WERI-Rb-1 (cell line): ENCODE data around the gene BACH2.

Experiments
- DNase-seq: peaks from one replicate; pipeline ENCODE4 v3.0.0-alpha.2; 2020
- H3K27ac ChIP-seq: fragments of 250-450 bp; sonication (Bioruptor Pico); 2 replicates; pipeline ENCODE4 v1.5.1; 2020; ENCODE audit warnings: mild to moderate bottlenecking, moderate library complexity
- H3K27me3 ChIP-seq: fragments of 250-450 bp; sonication (Bioruptor Pico); 2 replicates; pipeline ENCODE4 v1.5.1; 2021; ENCODE audit warnings: mild to moderate bottlenecking, low read depth, moderate library complexity; ENCODE audit not compliant: insufficient read depth, severe bottlenecking
- H3K36me3 ChIP-seq: fragments of 250-450 bp; sonication (Bioruptor Pico); 2 replicates; pipeline ENCODE4 v1.5.1; 2020; ENCODE audit warnings: mild to moderate bottlenecking, moderate library complexity
- H3K4me3 ChIP-seq: 2 replicates; pipeline ENCODE4 v1.5.1; 2011; ENCODE audit warnings: low read depth, mild to moderate bottlenecking, control low read depth, low read length
- H3K9me3 ChIP-seq: fragments of 250-450 bp; sonication (Bioruptor Pico); 2 replicates; pipeline ENCODE4 v1.5.1; 2021; ENCODE audit warnings: mild to moderate bottlenecking, moderate library complexity; ENCODE audit not compliant: severe bottlenecking
- TF ChIP-seq, protein P1 (sequence below): IDR thresholded peaks from 2 replicates; pipeline ENCODE4 v1.5.1; 2011; ENCODE audit warnings: low read depth, mild to moderate bottlenecking, control low read depth, inconsistent platforms, low read length

BACH2 gene

GRCh38 chr6:90098001-90098531 lies 198.6 kb downstream of the BACH2 start:
- Histone ChIP-seq H3K27ac (no peak overlapping the region), H3K9me3 (no peaks in the 10 kb centered on the region), H3K36me3 (no peaks in the 10 kb centered on the region), H3K4me3 (no peak overlapping the region), H3K27me3 (no peaks in the 10 kb centered on the region)
- TF ChIP-seq, protein P1, sequence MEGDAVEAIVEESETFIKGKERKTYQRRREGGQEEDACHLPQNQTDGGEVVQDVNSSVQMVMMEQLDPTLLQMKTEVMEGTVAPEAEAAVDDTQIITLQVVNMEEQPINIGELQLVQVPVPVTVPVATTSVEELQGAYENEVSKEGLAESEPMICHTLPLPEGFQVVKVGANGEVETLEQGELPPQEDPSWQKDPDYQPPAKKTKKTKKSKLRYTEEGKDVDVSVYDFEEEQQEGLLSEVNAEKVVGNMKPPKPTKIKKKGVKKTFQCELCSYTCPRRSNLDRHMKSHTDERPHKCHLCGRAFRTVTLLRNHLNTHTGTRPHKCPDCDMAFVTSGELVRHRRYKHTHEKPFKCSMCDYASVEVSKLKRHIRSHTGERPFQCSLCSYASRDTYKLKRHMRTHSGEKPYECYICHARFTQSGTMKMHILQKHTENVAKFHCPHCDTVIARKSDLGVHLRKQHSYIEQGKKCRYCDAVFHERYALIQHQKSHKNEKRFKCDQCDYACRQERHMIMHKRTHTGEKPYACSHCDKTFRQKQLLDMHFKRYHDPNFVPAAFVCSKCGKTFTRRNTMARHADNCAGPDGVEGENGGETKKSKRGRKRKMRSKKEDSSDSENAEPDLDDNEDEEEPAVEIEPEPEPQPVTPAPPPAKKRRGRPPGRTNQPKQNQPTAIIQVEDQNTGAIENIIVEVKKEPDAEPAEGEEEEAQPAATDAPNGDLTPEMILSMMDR: 0 out of 2 replicates have a peak, but pooled peaks have one; percentile 11
- DNase-seq: no peak

GRCh38 chr6:90097356-90097755 lies 199.3 kb downstream of the BACH2 start:
- H3K27ac ChIP-seq: no peak overlapping the region

GRCh38 chr6:90096818-90097217 lies 199.8 kb downstream of the BACH2 start:
- TF ChIP-seq, protein P1: no peak
- DNase-seq: no peak

More at GRCh38 chr6:90097356-90097755, 199.3 kb downstream of the BACH2 start:
- Histone ChIP-seq H3K4me3 (no peak overlapping the region), H3K36me3 (no peaks in the 10 kb centered on the region), H3K9me3 (no peaks in the 10 kb centered on the region), H3K27me3 (no peaks in the 10 kb centered on the region)
- DNase-seq: no peak
- TF ChIP-seq, protein P1: no peak

DNA sequence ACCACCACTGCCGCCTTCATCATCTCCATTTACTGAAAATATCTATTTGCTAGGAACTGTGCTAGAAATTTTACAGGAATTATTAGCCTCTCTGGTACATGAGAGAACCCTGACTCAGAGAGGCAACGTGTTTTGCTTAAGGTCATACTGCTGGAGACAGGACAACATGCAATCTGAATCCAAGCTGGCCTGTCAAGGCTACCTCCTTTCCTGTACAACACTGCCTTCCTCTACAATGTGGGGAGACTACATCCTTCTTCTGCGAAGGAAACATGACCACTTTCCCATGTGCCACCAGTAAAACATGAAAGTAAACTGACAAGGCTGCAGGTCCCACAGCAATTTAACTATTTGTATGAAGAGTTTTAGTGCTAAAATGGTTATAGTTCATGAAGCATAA lies 200.9 kb downstream of the BACH2 start:
- TF ChIP-seq, protein P1: no peak
- no peak overlapping the region for H3K4me3 ChIP-seq
- H3K36me3 ChIP-seq: no peaks in the 10 kb centered on the region
- DNase-seq: no peak
- H3K27ac ChIP-seq: no peak overlapping the region
- no peaks in the 10 kb centered on the region for H3K27me3 ChIP-seq
- no peaks in the 10 kb centered on the region for H3K9me3 ChIP-seq

More at GRCh38 chr6:90096818-90097217, 199.8 kb downstream of the BACH2 start:
- H3K27me3 ChIP-seq: no peaks in the 10 kb centered on the region
- no peaks in the 10 kb centered on the region for H3K36me3 ChIP-seq
- H3K9me3 ChIP-seq: no peaks in the 10 kb centered on the region
- no peak overlapping the region for H3K4me3 ChIP-seq
- no peak overlapping the region for H3K27ac ChIP-seq

DNA sequence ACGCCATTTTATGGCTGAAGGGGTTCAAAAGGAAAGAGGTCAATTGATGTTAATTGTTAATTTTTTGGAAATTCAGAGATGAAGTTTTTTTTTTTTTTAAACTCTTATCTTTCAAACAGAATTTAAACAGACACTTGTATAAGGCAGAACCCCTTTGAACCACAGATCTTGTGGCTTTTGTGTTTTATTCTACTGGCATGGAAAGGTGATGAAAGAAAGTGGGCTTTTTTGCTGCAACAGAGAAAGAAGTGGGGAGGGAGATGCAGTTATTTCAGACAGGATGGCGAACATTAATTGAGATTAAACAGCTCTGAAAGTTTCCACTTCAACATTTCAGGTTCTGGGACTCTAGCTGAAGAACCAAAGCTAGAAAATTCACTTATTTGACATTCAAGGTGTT lies 201.5 kb downstream of the BACH2 start:
- no peaks in the 10 kb centered on the region for H3K36me3 ChIP-seq
- TF ChIP-seq, protein P1: no peak
- DNase-seq: no peak
- H3K27me3 ChIP-seq: no peaks in the 10 kb centered on the region
- no peak overlapping the region for H3K27ac ChIP-seq
- H3K9me3 ChIP-seq: no peaks in the 10 kb centered on the region
- no peak overlapping the region for H3K4me3 ChIP-seq

- H3K4me3 ChIP-seq: no peak overlapping the region
- H3K27ac ChIP-seq: no peak overlapping the region
- H3K9me3 ChIP-seq: no peaks in the 10 kb centered on the region
- no peak for DNase-seq
- TF ChIP-seq, protein P1: no peak
- no peaks in the 10 kb centered on the region for H3K27me3 ChIP-seq
- H3K36me3 ChIP-seq: no peaks in the 10 kb centered on the region
Observed at GRCh38 chr6:90093558-90094073, 203.0 kb downstream of the BACH2 start.
